C4-2B (cell line): Measurements from ENCODE around the gene COL28A1.

ENCODE experiments used
- H3K27ac ChIP-seq: fragments of 450-650 bp; 2 replicates; pipeline ENCODE4 v1.5.1; 2017
- CTCF ChIP-seq: fragments of 450-650 bp; conservative IDR thresholded peaks from 2 replicates; pipeline ENCODE4 v1.5.1; 2017; ENCODE audit warnings: mild to moderate bottlenecking
- ZFX ChIP-seq: fragments of 450-650 bp; IDR thresholded peaks from 2 replicates; pipeline ENCODE4 v1.6.1; 2017

The COL28A1 gene

GRCh38 chr7:7311001-7311400 lies 224.7 kb downstream of the COL28A1 start:
- no peak for TF ChIP-seq ZFX
- TF ChIP-seq CTCF, result no peak
- no peak overlapping the region for H3K27ac ChIP-seq

DNA sequence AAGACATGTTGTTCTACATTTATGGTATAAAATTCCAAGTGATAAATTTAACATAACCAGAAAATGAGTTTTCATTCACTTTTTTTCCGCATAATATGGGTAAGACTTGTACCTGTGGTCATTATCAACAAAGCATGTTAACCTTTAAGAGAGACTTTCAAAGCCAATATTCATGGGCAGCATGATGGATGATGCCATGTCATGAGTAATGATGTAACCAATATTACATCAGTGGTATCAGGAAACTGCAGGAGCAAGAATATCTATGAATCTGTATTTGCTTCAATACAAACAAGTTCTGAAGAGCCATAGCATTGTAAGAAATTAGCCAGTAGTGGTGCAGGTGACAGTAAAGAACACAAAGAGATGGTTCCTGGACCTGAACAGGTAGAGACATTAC lies 226.5 kb downstream of the COL28A1 start:
- TF ChIP-seq ZFX (no peak), CTCF (no peak)
- H3K27ac ChIP-seq, result no peak overlapping the region
